ENCODE results near the gene SLC22A13.

SLC22A13 gene

GRCh38 chr3:38314112-38314763 lies 48.6 kb downstream of the SLC22A13 start:
- TF ChIP-seq CTCF (IDR thresholded peaks at IDR 0.05; ENCODE audit: borderline replicate concordance, extremely low read depth, low read length, poor library complexity, severe bottlenecking) (no peak), EZH2 (IDR thresholded peaks at IDR 0.05; ENCODE audit: borderline replicate concordance, low read depth, low read length, severe bottlenecking) (no peak)
- DNase-seq: no peak
- Histone ChIP-seq H4K20me1 (ENCODE audit: insufficient read depth, low read length) (no peaks in the 10 kb centered on the region), H3K27me3 (ENCODE audit: insufficient read depth, low read length, poor library complexity) (peaks cover 6% of the 10 kb centered on the region), H2AFZ (ENCODE audit: low read depth, low read length) (no peak overlapping the region), H3K9ac (ENCODE audit: low read depth, low read length) (no peak overlapping the region), H3K4me3 (ENCODE audit: low read depth in 1 of 2, low read length in 2 of 2) (no peak overlapping the region), H3K79me2 (ENCODE audit: insufficient read depth, low read length) (no peaks in the 10 kb centered on the region), H3K27ac (ENCODE audit: low read length) (no peak overlapping the region), H3K4me2 (ENCODE audit: insufficient read depth, low read length) (no peak overlapping the region), H3K9me3 (ENCODE audit: insufficient read depth, low read length, severe bottlenecking) (no peaks in the 10 kb centered on the region), H3K4me1 (ENCODE audit: insufficient read depth, low read length) (no peaks in the 10 kb centered on the region), H3K36me3 (ENCODE audit: insufficient read depth, low read length) (no peaks in the 10 kb centered on the region)
- ATAC-seq (ENCODE audit: insufficient read depth, low read depth): no peak

- no peak overlapping the region for H3K9ac ChIP-seq (ENCODE audit: low read depth, low read length)
- no peak overlapping the region for H3K27ac ChIP-seq (ENCODE audit: low read length)
- ATAC-seq (ENCODE audit: insufficient read depth, low read depth): no peak
- H3K79me2 ChIP-seq (ENCODE audit: insufficient read depth, low read length): no peaks in the 10 kb centered on the region
- no peak for TF ChIP-seq EZH2 (IDR thresholded peaks at IDR 0.05; ENCODE audit: borderline replicate concordance, low read depth, low read length, severe bottlenecking)
- TF ChIP-seq CTCF (IDR thresholded peaks at IDR 0.05; ENCODE audit: borderline replicate concordance, extremely low read depth, low read length, poor library complexity, severe bottlenecking): no peak
- DNase-seq: no peak
- peaks cover 6% of the 10 kb centered on the region for H3K27me3 ChIP-seq (ENCODE audit: insufficient read depth, low read length, poor library complexity)
- H3K4me2 ChIP-seq (ENCODE audit: insufficient read depth, low read length): no peak overlapping the region
- H4K20me1 ChIP-seq (ENCODE audit: insufficient read depth, low read length): no peaks in the 10 kb centered on the region
- H2AFZ ChIP-seq (ENCODE audit: low read depth, low read length): no peak overlapping the region
- no peak overlapping the region for H3K4me3 ChIP-seq (ENCODE audit: low read depth in 1 of 2, low read length in 2 of 2)
- no peaks in the 10 kb centered on the region for H3K4me1 ChIP-seq (ENCODE audit: insufficient read depth, low read length)
- no peaks in the 10 kb centered on the region for H3K36me3 ChIP-seq (ENCODE audit: insufficient read depth, low read length)
- H3K9me3 ChIP-seq (ENCODE audit: insufficient read depth, low read length, severe bottlenecking): no peaks in the 10 kb centered on the region
These were observed 49.3 kb downstream of the SLC22A13 start for GRCh38 chr3:38314764-38315487.

GRCh38 chr3:38315488-38316230 lies 50.0 kb downstream of the SLC22A13 start:
- peaks cover 6% of the 10 kb centered on the region for H3K27me3 ChIP-seq (ENCODE audit: insufficient read depth, low read length, poor library complexity)
- H3K4me1 ChIP-seq (ENCODE audit: insufficient read depth, low read length): no peaks in the 10 kb centered on the region
- H3K79me2 ChIP-seq (ENCODE audit: insufficient read depth, low read length): no peaks in the 10 kb centered on the region
- ATAC-seq (ENCODE audit: insufficient read depth, low read depth) (no peak), DNase-seq (no peak)
- no peaks in the 10 kb centered on the region for H4K20me1 ChIP-seq (ENCODE audit: insufficient read depth, low read length)
- no peak overlapping the region for H3K9ac ChIP-seq (ENCODE audit: low read depth, low read length)
- H3K27ac ChIP-seq (ENCODE audit: low read length): no peak overlapping the region
- no peaks in the 10 kb centered on the region for H3K9me3 ChIP-seq (ENCODE audit: insufficient read depth, low read length, severe bottlenecking)
- no peak overlapping the region for H2AFZ ChIP-seq (ENCODE audit: low read depth, low read length)
- no peak overlapping the region for H3K4me2 ChIP-seq (ENCODE audit: insufficient read depth, low read length)
- no peak for TF ChIP-seq CTCF (IDR thresholded peaks at IDR 0.05; ENCODE audit: borderline replicate concordance, extremely low read depth, low read length, poor library complexity, severe bottlenecking)
- no peak for TF ChIP-seq EZH2 (IDR thresholded peaks at IDR 0.05; ENCODE audit: borderline replicate concordance, low read depth, low read length, severe bottlenecking)
- no peak overlapping the region for H3K4me3 ChIP-seq (ENCODE audit: low read depth in 1 of 2, low read length in 2 of 2)
- no peaks in the 10 kb centered on the region for H3K36me3 ChIP-seq (ENCODE audit: insufficient read depth, low read length)

All from DND-41 (cell line).